Effector CD4-positive, alpha-beta T cell (primary cell): ENCODE data around the gene LHFPL3.
"Not testable (repeated sequence)": the region's sequence is repeated elsewhere in the genome, so short reads cannot be mapped to it uniquely, and the experiment has no call there.

Experiments
- DNase-seq: peaks from one replicate; pipeline ENCODE4 v3.0.0-alpha.2; 2020

The LHFPL3 gene

DNA sequence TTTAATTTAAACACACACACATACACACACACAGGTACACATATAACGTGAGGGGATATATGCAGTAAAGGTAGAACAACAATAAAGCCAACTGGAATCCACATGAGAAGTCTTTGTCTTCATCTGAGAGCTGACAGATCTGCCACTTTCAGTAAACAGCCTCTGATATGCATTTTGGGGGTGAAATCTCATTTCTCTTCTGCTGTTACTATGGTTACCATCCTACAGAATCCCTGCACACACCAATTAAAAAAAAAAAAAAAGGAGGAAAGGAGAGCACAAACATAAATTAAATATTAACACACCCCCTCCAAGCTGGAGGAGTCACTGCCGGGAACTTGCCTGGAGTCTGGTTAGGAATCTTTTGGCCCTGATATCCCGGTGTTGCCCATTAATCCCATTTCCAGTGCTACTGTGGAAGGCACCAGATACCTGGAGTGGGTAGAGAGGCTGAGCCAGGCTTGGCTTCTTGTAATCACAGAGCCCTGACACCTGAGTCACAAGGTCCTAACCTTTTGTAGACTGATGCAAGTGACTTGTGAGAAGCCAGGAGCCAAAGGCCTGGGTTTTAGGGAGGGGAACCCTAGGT lies 169.1 kb downstream of the LHFPL3 start:
- no peak for DNase-seq

DNA sequence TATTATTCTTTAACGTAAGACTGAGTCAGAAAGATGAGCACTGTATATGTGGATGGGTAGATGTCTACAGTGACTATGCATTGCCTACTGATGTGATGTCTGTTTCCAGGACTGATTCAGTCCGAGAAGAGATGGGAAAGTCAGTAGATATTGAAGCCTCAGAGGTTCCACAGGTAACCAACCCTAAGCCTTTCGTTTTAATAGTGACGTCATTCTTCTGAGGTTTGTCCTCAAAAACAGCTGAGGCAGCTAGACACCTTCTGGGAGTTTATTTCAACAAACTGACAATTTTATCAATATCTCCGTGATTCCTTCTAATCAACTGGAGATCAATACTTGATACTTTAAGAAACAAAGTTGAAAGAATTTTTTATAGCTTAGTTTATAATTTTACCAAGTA lies 171.6 kb downstream of the LHFPL3 start:
- no peak for DNase-seq

DNA sequence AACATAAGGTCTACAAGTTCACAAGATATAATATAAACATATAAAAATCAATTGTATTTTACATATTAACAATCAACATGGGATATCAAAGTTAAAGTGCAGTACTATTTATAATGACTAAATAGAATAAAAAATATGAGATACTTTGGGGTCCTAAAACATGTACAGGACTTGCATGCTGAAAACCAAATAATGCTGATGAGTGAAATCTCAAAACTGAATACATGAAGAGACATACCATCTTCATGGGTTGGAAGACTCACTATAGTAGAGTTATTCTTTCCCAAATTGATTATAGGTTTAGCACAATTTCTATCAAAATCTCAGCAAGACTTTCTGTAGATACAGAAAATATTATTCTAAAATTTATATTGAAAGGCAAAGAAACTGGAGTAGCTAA lies 181.5 kb downstream of the LHFPL3 start:
- DNase-seq = no peak

- DNase-seq = no peak
These were observed 196.4 kb downstream of the LHFPL3 start for GRCh38 chr7:104524853-104525252.

DNA sequence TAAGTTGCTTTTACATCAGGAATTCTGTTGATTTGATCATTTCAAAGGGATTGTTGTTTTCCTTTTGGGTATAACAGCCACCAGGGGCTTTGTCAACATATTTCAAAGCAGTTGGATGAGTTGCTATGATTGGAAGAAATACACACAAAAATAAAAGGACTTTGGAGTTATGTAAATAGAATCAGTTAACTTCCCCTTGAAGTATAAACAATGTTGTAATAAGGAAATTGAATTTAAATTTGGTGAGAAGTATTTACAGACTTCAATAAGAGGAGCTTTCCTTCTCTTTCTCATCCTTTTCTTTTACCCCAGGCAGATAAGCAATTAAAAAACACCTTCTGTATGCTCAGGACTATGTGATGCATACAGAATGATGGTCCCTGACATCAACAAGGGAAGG lies 199.7 kb downstream of the LHFPL3 start:
- DNase-seq = no peak

- no peak for DNase-seq
These were observed 201.2 kb downstream of the LHFPL3 start for GRCh38 chr7:104529567-104529966.

DNA sequence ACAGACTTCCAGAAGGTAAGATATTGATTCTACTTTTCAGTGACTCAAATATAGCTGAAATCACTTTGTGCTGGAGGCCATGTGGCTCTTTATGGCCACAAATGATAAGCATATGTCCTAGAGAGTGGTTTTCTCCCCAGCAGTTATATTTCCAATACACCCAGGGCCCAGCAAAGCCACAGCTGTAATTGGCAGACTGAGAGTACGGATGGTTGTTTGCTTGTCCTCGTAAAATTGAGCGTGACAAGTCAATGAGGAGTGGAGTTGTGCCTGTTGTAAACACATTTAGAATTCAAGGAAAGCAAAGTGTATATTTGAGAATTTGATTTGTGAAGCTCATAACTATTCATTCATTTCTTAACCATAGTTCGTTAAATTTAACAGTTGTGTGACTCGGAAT lies 201.8 kb downstream of the LHFPL3 start:
- DNase-seq = no peak

GRCh38 chr7:104534149-104534548 lies 205.7 kb downstream of the LHFPL3 start:
- DNase-seq = no peak

- DNase-seq = no peak
These were observed 207.4 kb downstream of the LHFPL3 start for GRCh38 chr7:104535841-104536240.

DNA sequence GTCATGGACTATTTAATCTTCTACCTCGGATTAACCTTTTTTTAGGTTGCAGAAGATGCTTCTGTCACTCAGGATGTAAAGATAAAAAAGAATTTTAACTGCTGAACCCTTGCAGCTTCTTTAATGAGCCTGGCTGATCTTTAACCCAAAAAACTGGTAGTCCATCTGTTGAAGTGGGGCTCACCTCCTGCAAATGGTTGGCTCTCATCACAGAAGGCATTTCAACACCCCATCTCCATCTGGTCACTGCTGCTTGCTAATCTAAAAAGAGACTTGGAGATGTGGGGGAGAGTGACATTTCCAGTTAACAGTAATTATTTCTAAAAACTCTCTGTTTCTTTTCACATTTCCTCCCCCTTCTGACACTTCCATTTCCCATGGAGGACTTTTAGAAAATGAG lies 208.6 kb downstream of the LHFPL3 start:
- DNase-seq = no peak

GRCh38 chr7:104538152-104538551 lies 209.7 kb downstream of the LHFPL3 start:
- DNase-seq = no peak

- DNase-seq = no peak
These were observed 213.5 kb downstream of the LHFPL3 start for GRCh38 chr7:104541897-104542296.

GRCh38 chr7:104548861-104549260 lies 220.5 kb downstream of the LHFPL3 start:
- DNase-seq = no peak

DNA sequence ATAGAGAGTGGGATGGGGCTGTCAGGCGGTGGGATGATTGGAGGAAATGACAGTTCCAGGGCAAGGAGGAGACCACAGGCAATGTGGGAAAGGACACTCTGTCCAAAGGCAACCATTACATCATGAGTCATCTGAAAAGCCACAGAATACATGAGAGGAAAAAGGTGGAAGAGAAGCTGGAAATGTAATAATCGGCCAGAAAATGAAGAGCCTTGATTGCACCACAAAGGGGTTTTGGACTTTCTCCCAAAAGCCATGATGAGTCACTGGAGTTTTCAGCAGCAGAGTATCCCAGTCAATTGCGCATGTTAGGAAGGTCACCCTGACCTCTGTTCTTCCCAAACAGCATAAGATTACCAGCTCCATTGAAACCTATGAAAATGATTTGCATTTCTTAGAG lies 222.0 kb downstream of the LHFPL3 start:
- DNase-seq = no peak

- no peak for DNase-seq
These were observed 222.8 kb downstream of the LHFPL3 start for GRCh38 chr7:104551226-104551625.

- no peak for DNase-seq
These were observed 223.7 kb downstream of the LHFPL3 start for GRCh38 chr7:104552102-104552501.

DNA sequence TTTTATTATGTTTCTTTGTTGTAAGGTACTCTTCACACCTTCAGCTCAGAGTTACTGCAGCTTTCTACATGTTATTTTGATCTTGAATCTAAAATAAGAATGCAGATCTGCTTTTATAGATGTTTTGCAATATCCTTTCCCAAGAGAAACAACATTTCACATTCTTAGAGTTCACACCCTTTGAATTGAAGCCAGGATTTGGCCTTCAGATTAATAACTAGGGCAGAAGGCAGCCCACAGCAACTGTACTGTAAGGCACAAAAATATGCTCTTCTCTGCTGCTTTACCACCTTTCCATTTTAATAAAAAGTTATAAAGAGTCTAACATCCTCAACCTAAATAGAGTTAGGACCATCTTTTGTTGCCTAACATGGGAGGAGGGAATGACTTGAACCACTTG lies 224.7 kb downstream of the LHFPL3 start:
- DNase-seq = no peak

DNA sequence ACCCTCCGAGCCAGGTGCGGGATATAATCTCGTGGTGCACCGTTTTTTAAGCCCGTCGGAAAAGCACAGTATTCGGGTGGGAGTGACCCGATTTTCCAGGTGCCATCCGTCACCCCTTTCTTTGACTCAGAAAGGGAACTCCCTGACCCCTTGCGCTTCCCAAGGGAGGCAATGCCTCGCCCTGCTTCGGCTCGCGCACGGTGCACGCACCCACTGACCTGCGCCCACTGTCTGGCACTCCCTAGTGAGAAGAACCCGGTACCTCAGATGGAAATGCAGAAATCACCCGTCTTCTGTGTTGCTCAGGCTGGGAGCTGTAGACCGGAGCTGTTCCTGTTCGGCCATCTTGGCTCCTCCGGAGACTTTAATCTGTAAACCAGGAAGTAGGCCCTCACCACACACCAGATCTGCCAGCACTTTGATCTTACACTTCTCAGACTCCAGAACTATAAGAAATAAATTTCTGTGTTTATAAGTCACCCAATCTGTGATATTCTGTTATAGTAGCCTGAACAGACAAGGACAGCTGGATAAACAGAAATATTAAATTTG lies 235.0 kb downstream of the LHFPL3 start:
- not testable (repeated sequence) for DNase-seq

DNA sequence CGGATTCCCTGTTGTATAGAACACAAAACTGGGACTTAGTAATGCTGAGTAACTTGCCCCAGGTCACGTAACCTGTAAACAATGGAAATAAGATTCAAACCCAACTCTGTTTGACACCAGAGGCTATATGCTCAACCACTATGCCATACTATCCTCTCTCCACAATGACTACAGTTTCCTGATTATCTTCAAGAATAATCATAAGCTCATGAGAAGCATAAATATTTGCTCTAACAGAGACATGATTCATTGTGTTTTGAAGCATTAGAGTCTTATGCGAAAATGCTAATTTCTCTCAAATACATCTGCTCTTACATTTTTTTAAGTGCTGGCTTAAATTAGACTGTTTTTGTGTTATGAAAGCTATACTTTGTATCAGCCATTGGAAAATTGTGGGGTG lies 241.3 kb downstream of the LHFPL3 start:
- no peak for DNase-seq

GRCh38 chr7:104572554-104572953 lies 244.2 kb downstream of the LHFPL3 start:
- no peak for DNase-seq

DNA sequence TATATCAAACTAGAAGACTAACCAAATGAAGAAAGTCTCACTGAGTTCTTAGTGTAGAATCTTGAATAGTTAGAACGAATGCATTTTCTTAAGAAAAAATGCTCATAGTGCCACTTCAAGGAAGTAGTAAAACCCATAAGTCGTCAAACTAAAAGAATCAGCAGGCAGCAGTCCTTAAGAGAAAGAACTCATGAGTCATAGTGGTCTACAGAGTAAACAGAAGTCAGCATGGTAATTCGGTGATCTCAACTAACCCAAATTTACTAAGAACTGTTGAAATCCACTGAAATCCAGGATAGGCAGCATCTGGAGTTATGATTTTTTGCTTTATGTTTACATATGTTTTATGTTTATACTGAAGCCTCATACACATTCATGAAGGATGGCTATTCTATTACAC lies 256.2 kb downstream of the LHFPL3 start:
- DNase-seq = no peak

- not testable (repeated sequence) for DNase-seq
These were observed 267.2 kb downstream of the LHFPL3 start for GRCh38 chr7:104595591-104595990.

- no peak for DNase-seq
These were observed 275.6 kb downstream of the LHFPL3 start for GRCh38 chr7:104603957-104604356.

DNA sequence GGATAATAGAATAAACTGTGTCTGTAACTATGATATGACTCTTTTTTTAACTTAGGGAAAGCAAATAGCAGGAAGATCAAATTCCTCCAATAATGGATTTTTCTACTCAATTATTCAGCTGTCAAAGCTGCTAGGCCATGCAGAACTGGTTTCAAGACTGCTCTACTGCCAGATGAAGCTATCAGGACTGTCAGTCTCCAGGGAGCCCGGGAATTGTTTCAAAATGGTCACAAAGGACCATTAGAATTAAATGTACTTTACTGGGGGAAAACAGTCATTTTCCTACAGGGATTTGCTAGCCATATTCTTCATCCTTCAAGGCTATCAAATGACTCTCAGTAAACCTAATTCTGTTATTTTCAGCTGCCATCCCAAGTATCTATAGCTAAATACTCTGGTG lies 276.3 kb downstream of the LHFPL3 start:
- no peak for DNase-seq

GRCh38 chr7:104621321-104621720 lies 292.9 kb downstream of the LHFPL3 start:
- no peak for DNase-seq
